A549 treated with AZD2906 at 1 μM for 4 hours (cell line): ENCODE measurements around the gene GOLGA3. TPM values are rescaled to one million over a fixed set of nuclear protein-coding genes. Genes with fewer than 3 reads are reported as not detected.

Experiments
- total RNA-seq: library from RNA; stranded (reverse); fragments of 200-300 nt; extraction: Qiagen RNA extraction; gene quantifications from 5 replicates; pipeline ENCODE4 v1.2.3, GENCODE V29; 2022

The GOLGA3 gene, protein sequence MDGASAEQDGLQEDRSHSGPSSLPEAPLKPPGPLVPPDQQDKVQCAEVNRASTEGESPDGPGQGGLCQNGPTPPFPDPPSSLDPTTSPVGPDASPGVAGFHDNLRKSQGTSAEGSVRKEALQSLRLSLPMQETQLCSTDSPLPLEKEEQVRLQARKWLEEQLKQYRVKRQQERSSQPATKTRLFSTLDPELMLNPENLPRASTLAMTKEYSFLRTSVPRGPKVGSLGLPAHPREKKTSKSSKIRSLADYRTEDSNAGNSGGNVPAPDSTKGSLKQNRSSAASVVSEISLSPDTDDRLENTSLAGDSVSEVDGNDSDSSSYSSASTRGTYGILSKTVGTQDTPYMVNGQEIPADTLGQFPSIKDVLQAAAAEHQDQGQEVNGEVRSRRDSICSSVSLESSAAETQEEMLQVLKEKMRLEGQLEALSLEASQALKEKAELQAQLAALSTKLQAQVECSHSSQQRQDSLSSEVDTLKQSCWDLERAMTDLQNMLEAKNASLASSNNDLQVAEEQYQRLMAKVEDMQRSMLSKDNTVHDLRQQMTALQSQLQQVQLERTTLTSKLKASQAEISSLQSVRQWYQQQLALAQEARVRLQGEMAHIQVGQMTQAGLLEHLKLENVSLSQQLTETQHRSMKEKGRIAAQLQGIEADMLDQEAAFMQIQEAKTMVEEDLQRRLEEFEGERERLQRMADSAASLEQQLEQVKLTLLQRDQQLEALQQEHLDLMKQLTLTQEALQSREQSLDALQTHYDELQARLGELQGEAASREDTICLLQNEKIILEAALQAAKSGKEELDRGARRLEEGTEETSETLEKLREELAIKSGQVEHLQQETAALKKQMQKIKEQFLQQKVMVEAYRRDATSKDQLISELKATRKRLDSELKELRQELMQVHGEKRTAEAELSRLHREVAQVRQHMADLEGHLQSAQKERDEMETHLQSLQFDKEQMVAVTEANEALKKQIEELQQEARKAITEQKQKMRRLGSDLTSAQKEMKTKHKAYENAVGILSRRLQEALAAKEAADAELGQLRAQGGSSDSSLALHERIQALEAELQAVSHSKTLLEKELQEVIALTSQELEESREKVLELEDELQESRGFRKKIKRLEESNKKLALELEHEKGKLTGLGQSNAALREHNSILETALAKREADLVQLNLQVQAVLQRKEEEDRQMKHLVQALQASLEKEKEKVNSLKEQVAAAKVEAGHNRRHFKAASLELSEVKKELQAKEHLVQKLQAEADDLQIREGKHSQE (N-terminal part only)
- 18.4 to 24.1 TPM (median 21.1 TPM) in 5 replicates for total RNA-seq

DNA sequence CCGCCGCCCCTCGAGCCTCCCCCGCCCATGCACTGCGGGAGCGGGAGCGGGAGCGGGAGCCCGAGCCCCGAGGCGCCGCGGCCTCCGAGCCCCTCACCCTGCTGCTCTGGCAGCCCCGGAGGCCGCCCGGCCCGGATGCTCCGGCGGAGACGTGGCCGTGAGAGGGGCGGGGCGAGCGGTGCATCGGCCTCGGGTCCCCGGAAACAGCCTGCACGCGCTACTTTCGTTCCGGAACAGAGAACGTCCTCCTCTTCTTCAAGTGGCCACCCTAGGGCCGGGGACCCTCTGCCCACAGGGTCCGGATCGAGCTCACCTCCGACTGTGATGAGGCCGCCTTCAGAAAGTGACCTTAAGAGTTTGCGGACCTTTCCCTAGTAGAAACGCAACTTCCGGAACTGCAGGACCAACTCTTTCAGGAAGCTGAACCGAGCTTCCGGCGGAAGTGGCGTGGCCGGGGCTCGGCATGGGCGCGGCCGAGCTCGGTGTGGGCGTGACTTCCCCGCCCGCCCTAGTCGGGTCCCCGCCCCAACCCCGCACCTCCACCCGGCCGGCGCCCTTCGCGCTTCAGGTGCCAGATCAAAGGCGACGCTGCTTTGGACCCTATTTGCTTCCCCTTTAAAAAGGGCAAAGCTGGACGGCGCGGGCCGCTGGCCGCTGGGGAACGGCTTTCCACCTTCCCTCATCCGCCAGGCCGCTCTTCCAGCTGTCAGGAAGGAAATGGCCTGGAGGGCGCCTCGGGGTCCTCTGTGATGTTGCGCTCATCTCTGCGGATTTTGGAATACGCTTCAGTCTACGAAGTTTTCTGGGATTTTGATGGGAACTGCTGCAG is at the start of gene GOLGA3:
TSS of gene GOLGA3 (minus strand) at position 164 of the 829 bp plus-strand sequence. CDS start 6,741 bp downstream, outside the sequence.

DNA sequence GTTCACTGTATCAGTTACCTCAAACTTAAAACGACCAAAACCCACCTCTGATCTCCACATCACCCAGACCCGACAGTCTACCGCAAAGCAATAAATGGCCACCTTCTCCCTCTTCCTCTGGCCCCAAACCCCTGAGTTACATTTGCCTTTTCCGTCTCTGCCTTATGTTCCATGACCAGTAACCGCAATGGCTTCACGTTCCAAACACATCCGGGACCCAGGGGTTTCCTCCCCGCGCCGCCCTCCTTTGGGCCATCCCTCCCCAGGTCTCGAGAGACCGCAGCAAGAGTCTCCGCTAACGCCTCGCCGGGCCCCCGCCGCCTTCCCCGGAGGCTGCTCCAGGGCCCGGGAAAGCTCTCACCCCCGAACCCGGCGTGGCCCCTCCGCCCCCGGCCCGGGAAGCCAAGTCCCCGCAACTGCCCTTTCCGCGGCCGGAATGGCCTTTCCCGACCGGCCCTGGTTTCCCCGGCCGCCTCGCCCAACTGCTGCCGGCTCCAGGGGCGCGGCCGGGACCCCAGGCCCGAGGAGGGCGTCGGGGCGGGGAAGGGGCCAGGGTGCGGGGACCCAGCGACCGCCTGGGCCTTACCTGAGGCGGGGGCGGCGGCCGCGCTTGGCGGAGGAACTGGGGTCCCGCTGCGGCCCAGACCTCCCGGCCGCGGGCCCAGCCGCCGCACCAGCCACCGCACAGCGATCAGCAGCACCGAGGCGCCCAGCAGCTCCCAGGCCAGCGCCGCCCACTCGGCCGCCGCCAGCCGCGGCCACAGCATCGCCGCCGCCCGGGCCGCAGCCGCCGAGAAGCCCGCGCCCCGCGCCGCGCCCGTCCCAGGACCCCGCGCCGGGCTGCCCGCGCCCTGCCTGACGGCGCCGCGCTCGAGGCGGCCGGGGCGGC is 67.4 kb downstream of the GOLGA3 start, which contains the start of gene ANKLE2:
TSS of gene ANKLE2 (minus strand) at position 801 of the 889 bp plus-strand sequence. CDS start at position 767, 34 bp downstream.

Other genes with a start within 250 kb of the GOLGA3 start
- not detected in 5 replicates for gene LRCOL1, start 218.3 kb downstream of the GOLGA3 start, total RNA-seq
- gene P2RX2, start 210.1 kb downstream of the GOLGA3 start, total RNA-seq: not detected in 5 replicates
- gene POLE, start 141.5 kb downstream of the GOLGA3 start, total RNA-seq: 41.2 to 48.8 TPM (median 45.7 TPM) in 5 replicates
- gene PXMP2, start 141.3 kb downstream of the GOLGA3 start, total RNA-seq: 22.0 to 32.8 TPM (median 31.4 TPM) in 5 replicates
- gene PGAM5, start 118.0 kb downstream of the GOLGA3 start, total RNA-seq: 43.5 to 55.2 TPM (median 51.9 TPM) in 5 replicates
- gene ANKLE2, start 67.0 kb downstream of the GOLGA3 start, total RNA-seq: 66.5 to 80.0 TPM (median 73.3 TPM) in 5 replicates
- 19.2 to 22.5 TPM (median 21.1 TPM) in 5 replicates for gene CHFR, start 58.7 kb upstream of the GOLGA3 start, total RNA-seq
- gene ZNF605, start 127.4 kb upstream of the GOLGA3 start, total RNA-seq: 2.0 to 3.7 TPM (median 3.2 TPM) in 5 replicates
- 6.8 to 10.5 TPM (median 8.1 TPM) in 5 replicates for gene ZNF26, start 157.5 kb upstream of the GOLGA3 start, total RNA-seq
- gene ZNF84, start 208.6 kb upstream of the GOLGA3 start, total RNA-seq: 10.3 to 14.1 TPM (median 11.7 TPM) in 5 replicates